A673 (cell line): ENCODE measurements around the gene FBXO9. TPM values are rescaled to one million over a fixed set of nuclear protein-coding genes. Genes with fewer than 3 reads are reported as not detected.

Experiments used
- BruUV-seq: library from RNA; stranded (reverse); fragments of 400-500 nt; replicated peaks from 2 replicates; lab custom pipeline; 2021; lab: Mats Ljungman, UMichigan
- CTCF ChIA-PET: fragments of 300-600 bp; sonication (Branson Sonifier 250); formaldehyde crosslinking; loops from one replicate; lab custom pipeline; 2022; ENCODE audit warnings: antibody characterized with exemption; lab: Charles Lee
- POLR2A ChIA-PET: fragments of 300-600 bp; sonication (Branson Sonifier 250); formaldehyde crosslinking; loops from one replicate; lab custom pipeline; 2022; ENCODE audit warnings: antibody characterized with exemption; ENCODE audit not compliant: low non-redundant PET; lab: Charles Lee
- DNase-seq: peaks from one replicate; pipeline ENCODE4 v3.0.0-alpha.2; 2015; ENCODE audit warnings: low spot score
- H3K27ac ChIP-seq: fragments of 200-600 bp; sonication (generic); 2 replicates; pipeline ENCODE4 v1.5.1; 2016; ENCODE audit warnings: mixed run types, low read depth, mild to moderate bottlenecking, mixed read lengths, antibody characterized with exemption, low read length; ENCODE audit not compliant: poor library complexity, severe bottlenecking
- H3K27me3 ChIP-seq: fragments of 200-600 bp; sonication (generic); replicated peaks from 2 replicates; pipeline ENCODE4 v1.6.1; 2017; ENCODE audit warnings: mixed run types, low read depth, mild to moderate bottlenecking, mixed read lengths, antibody characterized with exemption, low read length; ENCODE audit not compliant: insufficient read depth, poor library complexity
- H3K36me3 ChIP-seq: fragments of 200-600 bp; sonication (generic); 2 replicates; pipeline ENCODE4 v1.6.1; 2016; ENCODE audit warnings: mixed run types, mild to moderate bottlenecking, mixed read lengths, antibody characterized with exemption, low read length; ENCODE audit not compliant: insufficient read depth, poor library complexity, severe bottlenecking
- H3K4me1 ChIP-seq: fragments of 200-600 bp; sonication (generic); 2 replicates; pipeline ENCODE4 v1.6.1; 2017; ENCODE audit warnings: mixed run types, mild to moderate bottlenecking, mixed read lengths, antibody characterized with exemption, low read length; ENCODE audit not compliant: insufficient read depth, poor library complexity, severe bottlenecking
- H3K4me3 ChIP-seq: fragments of 200-600 bp; sonication (generic); 2 replicates; pipeline ENCODE4 v1.5.1; 2016; ENCODE audit warnings: low read depth, mixed run types, mild to moderate bottlenecking, mixed read lengths, low read length; ENCODE audit not compliant: poor library complexity, severe bottlenecking
- H3K9me3 ChIP-seq: fragments of 200-600 bp; sonication (generic); 2 replicates; pipeline ENCODE4 v1.6.1; 2016; ENCODE audit warnings: mixed run types, low read depth, mild to moderate bottlenecking, mixed read lengths, antibody characterized with exemption, low read length; ENCODE audit not compliant: poor library complexity, severe bottlenecking
- EZH2 ChIP-seq: fragments of 200-600 bp; sonication (generic); IDR thresholded peaks from 2 replicates; pipeline ENCODE4 v1.6.1; 2017; ENCODE audit warnings: borderline replicate concordance, low read depth, mild to moderate bottlenecking, mixed read lengths, antibody characterized with exemption, low read length; ENCODE audit not compliant: poor library complexity, severe bottlenecking
- intact Hi-C: fragments of 100-400 bp; cut with micrococcal nuclease; formaldehyde crosslinking; loops from one replicate; pipeline ENCODE4 v1.10.0; 2022; ENCODE audit not compliant: unreplicated experiment
- total RNA-seq: library from RNA; stranded (reverse); gene quantifications from 2 replicates; pipeline ENCODE4 v1.2.3, GENCODE V29; 2021
- TF ChIP-seq, protein P1 (sequence below): fragments of 300-800, 200-600 bp; sonication (generic); conservative IDR thresholded peaks from 2 replicates; pipeline ENCODE4 v1.5.1; 2017; ENCODE audit warnings: low read depth, mild to moderate bottlenecking, antibody characterized with exemption, low read length, moderate library complexity, mixed read lengths

FBXO9 gene
- total RNA-seq, 1 experiment from 2014 or later, result 76.7 TPM

DNA sequence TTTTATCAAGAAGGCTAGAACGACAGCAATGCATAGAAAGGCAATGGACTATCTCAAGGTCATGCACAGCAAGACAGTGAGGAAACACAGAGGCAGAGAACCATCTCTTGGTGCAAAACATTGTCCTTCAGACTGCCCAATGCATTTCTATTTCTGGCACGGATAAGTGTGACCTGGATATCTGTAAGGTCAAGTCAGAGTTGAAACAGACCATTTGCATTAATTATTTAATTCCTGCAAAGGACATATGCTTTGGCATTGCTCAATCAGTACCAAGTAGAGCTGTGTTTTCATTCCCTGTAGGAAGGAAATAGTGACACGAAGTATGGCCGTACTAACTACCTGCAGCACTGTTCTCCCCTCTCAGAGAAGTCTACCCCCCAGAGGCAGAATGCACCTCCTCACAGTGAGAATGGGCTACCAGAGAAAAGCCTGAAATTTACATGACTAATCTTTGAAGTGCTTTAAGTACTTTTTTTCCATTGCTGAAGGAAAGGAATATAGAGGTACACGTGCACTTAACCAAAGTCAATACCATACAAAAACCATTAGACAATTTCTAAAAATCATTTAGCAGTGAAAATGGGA, 38.0 kb upstream of the FBXO9 start:
- no peaks in the 10 kb centered on the region for H3K27me3 ChIP-seq
- intact Hi-C loops, result no loop called here
- no peak overlapping the region for H3K27ac ChIP-seq
- BruUV-seq, result no TSS peak
- no peaks in the 10 kb centered on the region for H3K4me1 ChIP-seq
- CTCF ChIA-PET, result no interaction called here
- DNase-seq, result no peak
- TF ChIP-seq, protein P1, sequence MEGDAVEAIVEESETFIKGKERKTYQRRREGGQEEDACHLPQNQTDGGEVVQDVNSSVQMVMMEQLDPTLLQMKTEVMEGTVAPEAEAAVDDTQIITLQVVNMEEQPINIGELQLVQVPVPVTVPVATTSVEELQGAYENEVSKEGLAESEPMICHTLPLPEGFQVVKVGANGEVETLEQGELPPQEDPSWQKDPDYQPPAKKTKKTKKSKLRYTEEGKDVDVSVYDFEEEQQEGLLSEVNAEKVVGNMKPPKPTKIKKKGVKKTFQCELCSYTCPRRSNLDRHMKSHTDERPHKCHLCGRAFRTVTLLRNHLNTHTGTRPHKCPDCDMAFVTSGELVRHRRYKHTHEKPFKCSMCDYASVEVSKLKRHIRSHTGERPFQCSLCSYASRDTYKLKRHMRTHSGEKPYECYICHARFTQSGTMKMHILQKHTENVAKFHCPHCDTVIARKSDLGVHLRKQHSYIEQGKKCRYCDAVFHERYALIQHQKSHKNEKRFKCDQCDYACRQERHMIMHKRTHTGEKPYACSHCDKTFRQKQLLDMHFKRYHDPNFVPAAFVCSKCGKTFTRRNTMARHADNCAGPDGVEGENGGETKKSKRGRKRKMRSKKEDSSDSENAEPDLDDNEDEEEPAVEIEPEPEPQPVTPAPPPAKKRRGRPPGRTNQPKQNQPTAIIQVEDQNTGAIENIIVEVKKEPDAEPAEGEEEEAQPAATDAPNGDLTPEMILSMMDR, result no peak
- TF ChIP-seq EZH2, result no peak
- no peaks in the 10 kb centered on the region for H3K9me3 ChIP-seq
- POLR2A ChIA-PET, result no interaction called here
- H3K36me3 ChIP-seq, result peaks cover 7% of the 10 kb centered on the region
- H3K4me3 ChIP-seq, result no peak overlapping the region

DNA sequence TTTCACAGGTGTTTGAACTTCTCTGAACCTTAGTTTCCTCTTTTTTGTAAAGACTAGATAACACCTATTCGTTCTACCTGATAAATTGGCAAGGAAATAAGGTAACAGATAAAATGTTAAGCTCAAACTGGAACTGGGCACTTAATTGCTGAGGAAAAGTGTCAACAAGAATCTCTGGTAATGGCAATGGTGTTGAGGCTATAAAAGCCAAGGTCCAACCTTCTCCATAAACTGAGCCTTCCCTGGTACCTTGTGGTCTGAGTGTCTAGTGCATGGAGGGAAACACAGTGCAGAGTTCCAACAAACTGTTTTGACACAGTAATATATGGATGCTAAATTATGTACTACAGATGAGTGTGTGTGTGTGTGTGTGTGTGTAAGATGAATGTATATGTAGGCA, 36.7 kb upstream of the FBXO9 start:
- POLR2A ChIA-PET, result no interaction called here
- H3K4me3 ChIP-seq, result no peak overlapping the region
- CTCF ChIA-PET, result no interaction called here
- H3K9me3 ChIP-seq, result no peaks in the 10 kb centered on the region
- intact Hi-C loops, result no loop called here
- no TSS peak for BruUV-seq
- H3K4me1 ChIP-seq, result no peaks in the 10 kb centered on the region
- DNase-seq, result no peak
- TF ChIP-seq, protein P1, result no peak
- no peak overlapping the region for H3K27ac ChIP-seq
- H3K27me3 ChIP-seq, result no peaks in the 10 kb centered on the region
- peaks cover 7% of the 10 kb centered on the region for H3K36me3 ChIP-seq

DNA sequence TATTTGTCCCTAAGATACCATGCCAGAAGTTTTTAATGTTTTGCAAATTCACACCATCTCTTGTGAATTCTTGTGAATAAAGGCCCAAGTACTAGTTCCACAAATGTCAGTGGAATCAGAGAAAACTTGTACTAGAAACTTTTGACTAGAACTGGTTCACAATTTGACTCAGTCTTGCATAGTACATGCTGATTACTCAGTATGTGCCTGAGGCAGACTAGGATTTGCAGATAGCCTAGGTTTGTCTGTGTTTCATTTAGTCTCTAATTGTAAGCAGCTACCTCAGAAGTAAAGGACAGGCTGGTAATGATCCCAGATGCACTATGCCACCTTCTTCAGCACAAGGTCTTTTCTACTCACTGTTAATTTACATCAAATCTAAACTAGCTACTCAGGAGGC, 35.9 kb upstream of the FBXO9 start:
- POLR2A ChIA-PET, result no interaction called here
- TF ChIP-seq, protein P1, result no peak
- no peak for TF ChIP-seq EZH2
- intact Hi-C loops, result no loop called here

More for the DNA sequence above, 35.9 kb upstream of the FBXO9 start:
- H3K27ac ChIP-seq, result no peak overlapping the region
- BruUV-seq, result no TSS peak
- CTCF ChIA-PET, result no interaction called here
- no peaks in the 10 kb centered on the region for H3K9me3 ChIP-seq
- peaks cover 7% of the 10 kb centered on the region for H3K36me3 ChIP-seq
- DNase-seq, result no peak
- no peaks in the 10 kb centered on the region for H3K27me3 ChIP-seq
- no peak overlapping the region for H3K4me3 ChIP-seq
- H3K4me1 ChIP-seq, result no peaks in the 10 kb centered on the region
